HepG2 (cell line): Measurements from ENCODE around the gene CBX5. TPM values are rescaled to one million over a fixed set of nuclear protein-coding genes. Genes with fewer than 3 reads are reported as not detected.

Experiments
- CERS6 ChIP-seq: sonication (generic); formaldehyde crosslinking; IDR thresholded peaks from 2 replicates; pipeline ENCODE4 v1.5.0; 2020; ENCODE audit warnings: missing genetic modification reagents
- EHMT2 ChIP-seq: fragments of 200-600 bp; sonication (generic); IDR thresholded peaks from 2 replicates; pipeline ENCODE4 v1.7.0; 2017; ENCODE audit warnings: antibody characterized with exemption, low read depth, low read length, borderline replicate concordance
- FIP1L1 ChIP-seq: fragments of 200-400 bp; formaldehyde crosslinking; IDR thresholded peaks from 2 replicates; pipeline ENCODE4 v1.6.1; 2018; ENCODE audit warnings: low read depth, mild to moderate bottlenecking, low read length, moderate library complexity, borderline replicate concordance; ENCODE audit not compliant: insufficient read depth
- FLYWCH1 ChIP-seq: sonication (generic); formaldehyde crosslinking; IDR thresholded peaks from 2 replicates; pipeline ENCODE4 v1.8.1; 2023; ENCODE audit warnings: mild to moderate bottlenecking, missing genetic modification reagents
- FOXK1 ChIP-seq: sonication (generic); formaldehyde crosslinking; IDR thresholded peaks from 2 replicates; pipeline ENCODE4 v1.4.0; 2020; ENCODE audit warnings: low read depth, missing genetic modification reagents, borderline replicate concordance
- HOXD1 ChIP-seq: sonication (generic); formaldehyde crosslinking; IDR thresholded peaks from 2 replicates; pipeline ENCODE4 v1.5.0; 2020; ENCODE audit warnings: missing genetic modification reagents
- MEIS2 ChIP-seq: sonication (generic); formaldehyde crosslinking; IDR thresholded peaks from 2 replicates; pipeline ENCODE4 v1.9.0; 2021; ENCODE audit warnings: mild to moderate bottlenecking, missing genetic modification reagents
- MYC ChIP-seq: sonication (generic); formaldehyde crosslinking; IDR thresholded peaks from 2 replicates; pipeline ENCODE4 v1.9.0; 2021; ENCODE audit warnings: missing genetic modification reagents, borderline replicate concordance
- PBX3 ChIP-seq: sonication (generic); formaldehyde crosslinking; IDR thresholded peaks from 2 replicates; pipeline ENCODE4 v1.8.1; 2023; ENCODE audit warnings: missing genetic modification reagents, inconsistent platforms, borderline replicate concordance
- POLR2AphosphoS2 ChIP-seq: IDR thresholded peaks from 2 replicates; pipeline ENCODE4 v1.6.1; 2011; ENCODE audit warnings: low read depth, low read length, improper control_type of control experiment
- RAD51 ChIP-seq: fragments of 450-650 bp; IDR thresholded peaks from 2 replicates; pipeline ENCODE4 v1.6.1; 2016; ENCODE audit warnings: borderline replicate concordance
- REPIN1 ChIP-seq: sonication (generic); formaldehyde crosslinking; IDR thresholded peaks from 2 replicates; pipeline ENCODE4 v1.8.0; 2022; ENCODE audit warnings: missing genetic modification reagents, low read depth, mild to moderate bottlenecking, borderline replicate concordance
- ZNF414 ChIP-seq: sonication (generic); formaldehyde crosslinking; IDR thresholded peaks from 2 replicates; pipeline ENCODE4 v1.5.0; 2020; ENCODE audit warnings: missing genetic modification reagents
- ZNF431 ChIP-seq: sonication (generic); formaldehyde crosslinking; IDR thresholded peaks from 2 replicates; pipeline ENCODE4 v1.9.0; 2022; ENCODE audit warnings: missing genetic modification reagents, low read depth, mild to moderate bottlenecking, borderline replicate concordance
- ZNF484 ChIP-seq: sonication (generic); formaldehyde crosslinking; IDR thresholded peaks from 2 replicates; pipeline ENCODE4 v1.5.1; 2020; ENCODE audit warnings: mild to moderate bottlenecking, low read depth, missing genetic modification reagents, borderline replicate concordance
- ZNF639 ChIP-seq: conservative IDR thresholded peaks from 2 replicates; pipeline ENCODE4 v1.6.1; 2018; ENCODE audit warnings: missing genetic modification reagents
- polyA plus RNA-seq, 8 experiments: library from polyadenylated mRNA; depleted of rRNA in 3 of 8; stranded (reverse) in 7 of 8; unstranded in 1 of 8; fragments of >200 nt; fragmentation: Illumina TruSeq in 4 of 8; extraction: Trizol in 4 of 8; gene quantifications; 2 replicates each; pipeline versions ENCODE4 v1.2.1 to v1.2.3, GENCODE V29; 2011 to 2016; ENCODE audit warnings: low read depth in 4 of 8, missing spikeins in 1 of 8, mixed read lengths in 1 of 8; ENCODE audit not compliant: insufficient read depth in 1 of 8
- total RNA-seq, 5 experiments: library from RNA; depleted of rRNA; stranded (reverse); fragments of >200 nt; fragmentation: Illumina TruSeq; extraction: Trizol; gene quantifications; 2 replicates each; pipeline ENCODE4 v1.2.3, GENCODE V29; 2016; ENCODE audit warnings: low read depth in 1 of 5
- TF ChIP-seq, protein P1 (sequence below): sonication (generic); formaldehyde crosslinking; IDR thresholded peaks from 2 replicates; pipeline ENCODE4 v1.8.1; 2022; ENCODE audit warnings: mild to moderate bottlenecking, missing genetic modification reagents
- TF ChIP-seq, protein P2 (sequence below): sonication (generic); formaldehyde crosslinking; IDR thresholded peaks from 2 replicates; pipeline ENCODE4 v1.5.0; 2020; ENCODE audit warnings: mild to moderate bottlenecking, missing genetic modification reagents
- TF ChIP-seq, protein P3 (sequence below): fragments of 450-650 bp; IDR thresholded peaks from 2 replicates; pipeline ENCODE4 v1.6.1; 2017; ENCODE audit warnings: mild to moderate bottlenecking

The CBX5 gene
- total and polyA plus RNA-seq, 2 of the 13 experiments (the other 11 are each of a cell fraction or from before 2014, with no cell fraction given) = 16.0 to 22.2 TPM

DNA sequence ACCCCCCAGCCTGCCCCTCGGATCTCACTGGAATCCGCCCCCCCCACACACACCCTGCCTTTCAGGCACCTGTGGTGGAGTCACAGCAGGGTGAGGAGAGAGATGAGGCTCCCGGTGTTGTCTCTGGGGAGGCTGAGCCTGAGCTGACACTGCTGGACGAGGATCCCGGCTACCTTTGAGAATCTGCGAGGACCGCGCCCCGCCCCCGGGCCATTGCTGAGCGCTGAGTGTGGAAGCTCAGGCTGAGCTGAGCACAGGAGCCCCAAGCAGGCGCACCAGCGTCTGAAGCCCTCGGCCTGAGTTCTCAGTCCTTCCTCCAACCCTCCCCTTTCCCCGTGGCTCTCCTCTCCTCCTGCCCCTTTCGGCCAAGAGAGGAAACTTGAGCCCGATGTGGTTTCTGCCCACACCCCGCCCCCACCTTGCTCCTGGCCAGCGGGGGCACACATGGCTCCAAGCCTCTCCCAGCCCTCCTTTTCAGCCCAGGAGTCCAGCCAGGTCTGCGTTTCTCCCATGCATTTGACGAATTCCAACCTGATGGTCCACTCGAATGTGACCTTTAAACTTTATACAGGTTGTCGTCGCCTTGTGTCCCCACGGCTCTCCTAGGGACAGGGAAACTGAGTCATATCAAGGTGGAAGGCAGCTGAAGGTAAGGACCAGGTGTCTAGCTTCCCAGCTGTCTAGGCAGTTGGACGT is 21.0 kb upstream of the CBX5 start, which contains the start of gene NFE2 (continued):
- TF ChIP-seq, protein P1, sequence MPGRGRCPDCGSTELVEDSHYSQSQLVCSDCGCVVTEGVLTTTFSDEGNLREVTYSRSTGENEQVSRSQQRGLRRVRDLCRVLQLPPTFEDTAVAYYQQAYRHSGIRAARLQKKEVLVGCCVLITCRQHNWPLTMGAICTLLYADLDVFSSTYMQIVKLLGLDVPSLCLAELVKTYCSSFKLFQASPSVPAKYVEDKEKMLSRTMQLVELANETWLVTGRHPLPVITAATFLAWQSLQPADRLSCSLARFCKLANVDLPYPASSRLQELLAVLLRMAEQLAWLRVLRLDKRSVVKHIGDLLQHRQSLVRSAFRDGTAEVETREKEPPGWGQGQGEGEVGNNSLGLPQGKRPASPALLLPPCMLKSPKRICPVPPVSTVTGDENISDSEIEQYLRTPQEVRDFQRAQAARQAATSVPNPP (CRISPR knock-in tag) = no peak
- no peak for TF ChIP-seq FLYWCH1
- peak; percentile 67; the same call in 1 of the 2 replicates for TF ChIP-seq MYC (CRISPR knock-in tag)
- TF ChIP-seq FOXK1 (CRISPR knock-in tag) = 0 out of 2 replicates have a peak, but pooled peaks have one; percentile 7
- no peak for TF ChIP-seq RAD51
- TF ChIP-seq ZNF484 (CRISPR knock-in tag) = no peak
- TF ChIP-seq HOXD1 = no peak
- TF ChIP-seq CERS6 (CRISPR knock-in tag) = no peak
- no peak for TF ChIP-seq MEIS2 (CRISPR knock-in tag)
- TF ChIP-seq REPIN1 (CRISPR knock-in tag) = peak; percentile 78
- no peak for TF ChIP-seq FIP1L1
- no peak for TF ChIP-seq POLR2AphosphoS2
- no peak for TF ChIP-seq ZNF431 (CRISPR knock-in tag)
- TF ChIP-seq EHMT2 = no peak
- no peak for TF ChIP-seq ZNF639 (CRISPR knock-in tag)
- TF ChIP-seq, protein P2, sequence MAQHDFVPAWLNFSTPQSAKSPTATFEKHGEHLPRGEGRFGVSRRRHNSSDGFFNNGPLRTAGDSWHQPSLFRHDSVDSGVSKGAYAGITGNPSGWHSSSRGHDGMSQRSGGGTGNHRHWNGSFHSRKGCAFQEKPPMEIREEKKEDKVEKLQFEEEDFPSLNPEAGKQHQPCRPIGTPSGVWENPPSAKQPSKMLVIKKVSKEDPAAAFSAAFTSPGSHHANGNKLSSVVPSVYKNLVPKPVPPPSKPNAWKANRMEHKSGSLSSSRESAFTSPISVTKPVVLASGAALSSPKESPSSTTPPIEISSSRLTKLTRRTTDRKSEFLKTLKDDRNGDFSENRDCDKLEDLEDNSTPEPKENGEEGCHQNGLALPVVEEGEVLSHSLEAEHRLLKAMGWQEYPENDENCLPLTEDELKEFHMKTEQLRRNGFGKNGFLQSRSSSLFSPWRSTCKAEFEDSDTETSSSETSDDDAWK = no peak
- TF ChIP-seq, protein P3, sequence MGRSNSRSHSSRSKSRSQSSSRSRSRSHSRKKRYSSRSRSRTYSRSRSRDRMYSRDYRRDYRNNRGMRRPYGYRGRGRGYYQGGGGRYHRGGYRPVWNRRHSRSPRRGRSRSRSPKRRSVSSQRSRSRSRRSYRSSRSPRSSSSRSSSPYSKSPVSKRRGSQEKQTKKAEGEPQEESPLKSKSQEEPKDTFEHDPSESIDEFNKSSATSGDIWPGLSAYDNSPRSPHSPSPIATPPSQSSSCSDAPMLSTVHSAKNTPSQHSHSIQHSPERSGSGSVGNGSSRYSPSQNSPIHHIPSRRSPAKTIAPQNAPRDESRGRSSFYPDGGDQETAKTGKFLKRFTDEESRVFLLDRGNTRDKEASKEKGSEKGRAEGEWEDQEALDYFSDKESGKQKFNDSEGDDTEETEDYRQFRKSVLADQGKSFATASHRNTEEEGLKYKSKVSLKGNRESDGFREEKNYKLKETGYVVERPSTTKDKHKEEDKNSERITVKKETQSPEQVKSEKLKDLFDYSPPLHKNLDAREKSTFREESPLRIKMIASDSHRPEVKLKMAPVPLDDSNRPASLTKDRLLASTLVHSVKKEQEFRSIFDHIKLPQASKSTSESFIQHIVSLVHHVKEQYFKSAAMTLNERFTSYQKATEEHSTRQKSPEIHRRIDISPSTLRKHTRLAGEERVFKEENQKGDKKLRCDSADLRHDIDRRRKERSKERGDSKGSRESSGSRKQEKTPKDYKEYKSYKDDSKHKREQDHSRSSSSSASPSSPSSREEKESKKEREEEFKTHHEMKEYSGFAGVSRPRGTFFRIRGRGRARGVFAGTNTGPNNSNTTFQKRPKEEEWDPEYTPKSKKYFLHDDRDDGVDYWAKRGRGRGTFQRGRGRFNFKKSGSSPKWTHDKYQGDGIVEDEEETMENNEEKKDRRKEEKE = no peak
- no peak for TF ChIP-seq PBX3 (CRISPR knock-in tag)
- TF ChIP-seq ZNF414 (CRISPR knock-in tag) = no peak
